GM12864 (cell line): ENCODE results near the gene RSPH6A.

ENCODE experiments used
- DNase-seq: peaks from one replicate; pipeline ENCODE4 v3.0.0-alpha.2; 2011; ENCODE audit warnings: low read depth
- H3K4me3 ChIP-seq: 2 replicates; pipeline ENCODE4 v1.5.1; 2011; ENCODE audit warnings: mild to moderate bottlenecking, low read depth, low read length, control low read depth
- TF ChIP-seq, protein P1 (sequence below): IDR thresholded peaks from 2 replicates; pipeline ENCODE4 v1.5.1; 2011; ENCODE audit warnings: low read depth, mild to moderate bottlenecking, moderate library complexity, low read length, control low read depth, inconsistent platforms; ENCODE audit errors: missing control alignments

RSPH6A gene

DNA sequence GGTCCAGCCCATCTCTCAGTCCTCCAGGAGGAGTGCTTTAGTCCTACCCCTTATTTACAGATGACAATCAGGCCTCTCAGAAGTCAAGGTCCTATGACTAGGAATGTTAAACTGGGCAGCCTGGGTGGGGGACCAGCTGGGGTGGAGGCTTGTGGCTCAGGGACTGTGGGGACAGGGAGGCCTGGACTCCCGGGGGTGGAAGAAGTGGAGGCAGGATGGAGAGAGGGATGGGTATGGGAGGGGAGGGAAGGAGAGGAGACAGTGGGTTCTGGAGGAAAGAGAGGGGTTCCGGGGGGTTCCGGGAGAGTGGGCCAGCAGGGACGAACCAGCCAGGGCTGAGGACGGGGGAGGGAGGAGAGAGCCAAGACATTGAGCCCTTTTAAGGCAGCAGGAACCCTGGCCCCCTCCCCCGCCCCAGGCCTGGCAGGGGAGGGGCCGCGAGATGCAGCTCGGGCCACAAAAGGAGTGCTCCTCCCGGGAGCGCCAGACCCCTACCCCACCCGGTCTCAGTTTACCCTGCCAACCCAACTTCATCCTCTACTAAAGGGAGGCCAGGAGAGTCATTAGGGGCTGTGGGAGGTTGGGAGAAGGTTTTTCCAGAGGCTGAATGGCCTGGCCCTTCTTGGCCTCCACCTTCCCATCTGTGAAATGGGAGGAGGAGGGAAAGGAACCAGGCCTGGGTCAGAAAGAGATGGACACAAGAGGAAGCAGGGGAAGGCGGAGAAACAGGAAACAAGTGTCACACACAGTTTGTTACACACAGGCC, 34.5 kb downstream of the RSPH6A start:
- no peak overlapping the region for H3K4me3 ChIP-seq
- no peak for DNase-seq
- TF ChIP-seq, protein P1, sequence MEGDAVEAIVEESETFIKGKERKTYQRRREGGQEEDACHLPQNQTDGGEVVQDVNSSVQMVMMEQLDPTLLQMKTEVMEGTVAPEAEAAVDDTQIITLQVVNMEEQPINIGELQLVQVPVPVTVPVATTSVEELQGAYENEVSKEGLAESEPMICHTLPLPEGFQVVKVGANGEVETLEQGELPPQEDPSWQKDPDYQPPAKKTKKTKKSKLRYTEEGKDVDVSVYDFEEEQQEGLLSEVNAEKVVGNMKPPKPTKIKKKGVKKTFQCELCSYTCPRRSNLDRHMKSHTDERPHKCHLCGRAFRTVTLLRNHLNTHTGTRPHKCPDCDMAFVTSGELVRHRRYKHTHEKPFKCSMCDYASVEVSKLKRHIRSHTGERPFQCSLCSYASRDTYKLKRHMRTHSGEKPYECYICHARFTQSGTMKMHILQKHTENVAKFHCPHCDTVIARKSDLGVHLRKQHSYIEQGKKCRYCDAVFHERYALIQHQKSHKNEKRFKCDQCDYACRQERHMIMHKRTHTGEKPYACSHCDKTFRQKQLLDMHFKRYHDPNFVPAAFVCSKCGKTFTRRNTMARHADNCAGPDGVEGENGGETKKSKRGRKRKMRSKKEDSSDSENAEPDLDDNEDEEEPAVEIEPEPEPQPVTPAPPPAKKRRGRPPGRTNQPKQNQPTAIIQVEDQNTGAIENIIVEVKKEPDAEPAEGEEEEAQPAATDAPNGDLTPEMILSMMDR: no peak

DNA sequence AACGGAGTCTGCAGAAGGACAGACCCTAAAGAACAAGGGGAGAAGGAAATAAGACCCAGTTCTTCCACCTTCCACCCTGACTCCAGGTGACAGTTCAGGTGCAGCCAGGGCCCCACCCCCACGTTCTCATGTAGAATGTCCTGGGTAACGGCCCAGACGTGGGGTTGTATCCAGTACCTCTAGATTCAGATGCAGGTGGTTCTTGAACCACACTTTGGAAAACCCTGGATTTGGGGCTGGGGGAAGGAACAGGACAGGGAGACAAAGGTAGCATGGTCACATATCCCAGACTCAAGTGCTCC, 35.0 kb downstream of the RSPH6A start:
- no peak for DNase-seq
- H3K4me3 ChIP-seq: no peak overlapping the region
- TF ChIP-seq, protein P1: no peak

- no peak for DNase-seq
- peak overlapping the region; percentile 15 for H3K4me3 ChIP-seq
- TF ChIP-seq, protein P1: peak; percentile 81
Observed at GRCh38 chr19:45779231-45780145, 35.6 kb downstream of the RSPH6A start.

DNA sequence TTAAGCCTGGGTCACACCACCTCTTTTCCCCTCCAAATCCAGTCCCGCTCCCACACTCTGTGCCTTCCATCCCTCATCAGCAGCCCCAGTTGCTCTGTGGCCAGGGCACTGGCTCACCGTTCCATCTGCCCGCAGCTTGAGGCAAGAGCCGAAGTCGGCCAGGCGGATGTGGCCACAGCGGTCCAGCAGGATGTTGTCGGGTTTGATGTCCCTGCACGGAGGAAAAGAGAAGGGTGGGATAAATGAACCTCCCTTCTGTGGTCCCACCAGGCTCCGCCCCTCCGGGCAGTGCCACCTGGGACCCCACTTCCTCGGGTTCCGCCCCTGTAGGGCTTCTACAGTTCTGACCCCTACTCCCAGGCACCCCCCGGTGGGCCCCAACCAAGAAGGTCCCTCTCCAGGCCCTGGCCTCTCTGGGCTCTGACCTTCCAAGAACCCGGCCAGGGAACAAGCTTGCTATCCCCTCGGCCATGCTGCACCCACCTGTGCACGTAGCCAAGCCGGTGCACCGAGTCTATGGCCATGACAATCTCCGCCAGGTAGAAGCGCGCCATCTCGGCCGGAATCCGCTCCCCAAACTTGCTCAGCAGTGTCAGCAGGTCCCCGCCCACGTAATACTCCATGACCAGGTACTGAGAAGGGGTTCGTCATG, 37.0 kb downstream of the RSPH6A start:
- H3K4me3 ChIP-seq: no peak overlapping the region
- TF ChIP-seq, protein P1: no peak
- DNase-seq: no peak

DNA sequence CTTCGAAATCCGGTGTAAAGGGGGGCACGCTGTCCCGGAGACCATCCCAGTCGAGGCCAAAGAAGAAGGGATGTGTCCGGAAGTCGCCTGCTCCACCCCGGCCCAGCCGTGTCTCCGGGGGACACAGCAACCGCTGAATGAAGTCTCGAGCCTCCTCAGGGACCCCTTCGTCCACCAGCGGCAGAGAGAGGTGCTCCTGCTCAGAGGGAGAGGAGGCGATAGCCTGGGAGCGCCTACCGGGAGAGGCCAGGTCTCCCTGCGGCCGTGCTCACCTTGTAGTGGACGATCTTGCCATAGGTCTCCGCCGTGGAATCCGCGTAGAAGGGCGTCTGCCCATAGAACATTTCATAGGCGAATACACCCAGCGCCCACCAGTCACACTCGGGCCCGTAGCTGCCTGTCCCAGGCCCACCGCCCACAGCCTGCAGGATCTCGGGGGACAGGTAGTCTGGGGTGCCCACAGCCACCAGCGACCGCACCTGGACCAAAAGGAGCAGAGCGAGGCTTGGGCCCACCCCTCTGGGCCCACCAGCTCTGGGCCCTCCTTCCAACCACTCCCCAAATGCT, 37.6 kb downstream of the RSPH6A start:
- TF ChIP-seq, protein P1: no peak
- no peak for DNase-seq

GRCh38 chr19:45774765-45775164, 40.3 kb downstream of the RSPH6A start:
- DNase-seq: no peak
- no peak overlapping the region for H3K4me3 ChIP-seq
- TF ChIP-seq, protein P1: no peak

More for the DNA sequence above, 37.6 kb downstream of the RSPH6A start:
- H3K4me3 ChIP-seq: no peak overlapping the region
